ENCODE data around the gene ZNF718.
"Not testable (repeated sequence)": the region's sequence is repeated elsewhere in the genome, so short reads cannot be mapped to it uniquely, and the experiment has no call there.

ZNF718 gene

DNA sequence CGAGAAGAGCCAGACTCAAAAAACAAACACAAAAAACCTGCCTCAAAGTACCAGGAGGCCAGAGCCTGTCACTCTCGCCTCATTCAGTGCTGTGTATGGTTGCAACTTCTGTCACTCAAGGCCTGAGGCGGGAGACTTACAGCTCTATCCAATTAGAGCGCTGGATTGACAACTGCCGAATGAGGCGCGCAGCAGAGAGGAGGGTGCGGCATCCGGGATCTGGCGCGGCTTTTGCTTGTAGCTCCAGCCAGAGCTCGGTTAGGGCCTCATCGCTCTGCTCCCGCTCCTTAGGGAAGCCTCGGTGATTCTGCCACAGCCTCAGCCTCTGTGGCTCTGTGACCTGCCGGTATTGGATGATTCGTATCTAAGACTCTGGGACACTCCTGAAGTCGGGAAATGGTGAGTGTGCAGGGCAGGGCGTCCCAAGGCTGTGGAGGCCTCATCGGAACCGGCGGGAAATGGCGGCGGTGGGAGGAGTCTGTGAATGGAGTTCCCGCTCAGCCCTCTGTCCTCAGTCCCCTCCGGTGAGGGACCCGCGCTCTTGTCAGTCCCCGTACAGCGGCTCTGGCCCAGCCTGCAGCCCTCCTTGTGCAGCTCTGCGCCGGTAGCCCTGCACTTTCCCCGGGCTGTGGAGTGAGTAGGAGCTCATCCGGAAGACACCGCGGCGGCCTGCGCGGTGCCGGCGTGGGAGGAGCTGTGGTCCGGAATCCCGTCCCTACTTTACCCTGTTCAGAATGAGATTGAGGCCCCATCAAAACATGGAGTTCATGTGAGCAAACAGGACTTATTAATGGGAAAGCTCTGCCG lies at the start of gene ZNF718:
Gene ZNF718, plus strand, starts transcription at position 227 of the 807 bp plus-strand sequence. Its CDS starts 170 bp downstream, at position 397.
- H3K36me3 ChIP-seq: peaks cover 7% of the 10 kb centered on the region
- TF ChIP-seq, protein P1, sequence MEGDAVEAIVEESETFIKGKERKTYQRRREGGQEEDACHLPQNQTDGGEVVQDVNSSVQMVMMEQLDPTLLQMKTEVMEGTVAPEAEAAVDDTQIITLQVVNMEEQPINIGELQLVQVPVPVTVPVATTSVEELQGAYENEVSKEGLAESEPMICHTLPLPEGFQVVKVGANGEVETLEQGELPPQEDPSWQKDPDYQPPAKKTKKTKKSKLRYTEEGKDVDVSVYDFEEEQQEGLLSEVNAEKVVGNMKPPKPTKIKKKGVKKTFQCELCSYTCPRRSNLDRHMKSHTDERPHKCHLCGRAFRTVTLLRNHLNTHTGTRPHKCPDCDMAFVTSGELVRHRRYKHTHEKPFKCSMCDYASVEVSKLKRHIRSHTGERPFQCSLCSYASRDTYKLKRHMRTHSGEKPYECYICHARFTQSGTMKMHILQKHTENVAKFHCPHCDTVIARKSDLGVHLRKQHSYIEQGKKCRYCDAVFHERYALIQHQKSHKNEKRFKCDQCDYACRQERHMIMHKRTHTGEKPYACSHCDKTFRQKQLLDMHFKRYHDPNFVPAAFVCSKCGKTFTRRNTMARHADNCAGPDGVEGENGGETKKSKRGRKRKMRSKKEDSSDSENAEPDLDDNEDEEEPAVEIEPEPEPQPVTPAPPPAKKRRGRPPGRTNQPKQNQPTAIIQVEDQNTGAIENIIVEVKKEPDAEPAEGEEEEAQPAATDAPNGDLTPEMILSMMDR (IDR thresholded peaks at IDR 0.05): no peak
- H3K27me3 ChIP-seq: no peaks in the 10 kb centered on the region
- peak within 1 kb of the TSS; percentile 80 for H3K27ac ChIP-seq
- peak within 1 kb of the TSS; percentile 80 to 94 for H3K4me3 ChIP-seq (ENCODE audit: low read depth in 1 of 2, low read length in 1 of 2)
- H3K4me1 ChIP-seq (ENCODE audit: control insufficient read depth in 1 of 2, insufficient read depth in 1 of 2, low read depth in 1 of 2, low read length in 1 of 2): peaks cover 35 to 44% of the 10 kb centered on the region in 2 experiments
- H3K9me3 ChIP-seq: no peaks in the 10 kb centered on the region

DNA sequence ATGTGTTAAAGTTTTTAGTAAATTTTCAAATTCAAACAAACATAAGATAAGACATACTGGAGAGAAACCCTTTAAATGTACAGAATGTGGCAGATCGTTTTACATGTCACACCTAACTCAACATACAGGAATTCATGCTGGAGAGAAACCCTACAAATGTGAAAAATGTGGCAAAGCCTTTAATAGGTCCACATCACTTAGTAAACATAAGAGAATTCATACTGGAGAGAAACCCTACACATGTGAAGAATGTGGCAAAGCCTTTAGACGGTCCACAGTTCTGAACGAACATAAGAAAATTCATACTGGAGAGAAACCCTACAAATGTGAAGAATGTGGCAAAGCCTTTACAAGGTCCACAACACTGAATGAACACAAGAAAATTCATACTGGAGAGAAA lies 38.4 kb upstream of the ZNF718 start:
- H3K4me3 ChIP-seq (ENCODE audit: low read depth in 1 of 2, low read length in 1 of 2): no peak overlapping the region
- no peaks in the 10 kb centered on the region for H3K4me1 ChIP-seq (ENCODE audit: control insufficient read depth in 1 of 2, insufficient read depth in 1 of 2, low read depth in 1 of 2, low read length in 1 of 2)
- TF ChIP-seq, protein P1 (IDR thresholded peaks at IDR 0.05): no peak
- no peaks in the 10 kb centered on the region for H3K36me3 ChIP-seq
- peaks cover 69% of the 10 kb centered on the region for H3K9me3 ChIP-seq
- H3K27me3 ChIP-seq: no peaks in the 10 kb centered on the region
- H3K27ac ChIP-seq: no peak overlapping the region

DNA sequence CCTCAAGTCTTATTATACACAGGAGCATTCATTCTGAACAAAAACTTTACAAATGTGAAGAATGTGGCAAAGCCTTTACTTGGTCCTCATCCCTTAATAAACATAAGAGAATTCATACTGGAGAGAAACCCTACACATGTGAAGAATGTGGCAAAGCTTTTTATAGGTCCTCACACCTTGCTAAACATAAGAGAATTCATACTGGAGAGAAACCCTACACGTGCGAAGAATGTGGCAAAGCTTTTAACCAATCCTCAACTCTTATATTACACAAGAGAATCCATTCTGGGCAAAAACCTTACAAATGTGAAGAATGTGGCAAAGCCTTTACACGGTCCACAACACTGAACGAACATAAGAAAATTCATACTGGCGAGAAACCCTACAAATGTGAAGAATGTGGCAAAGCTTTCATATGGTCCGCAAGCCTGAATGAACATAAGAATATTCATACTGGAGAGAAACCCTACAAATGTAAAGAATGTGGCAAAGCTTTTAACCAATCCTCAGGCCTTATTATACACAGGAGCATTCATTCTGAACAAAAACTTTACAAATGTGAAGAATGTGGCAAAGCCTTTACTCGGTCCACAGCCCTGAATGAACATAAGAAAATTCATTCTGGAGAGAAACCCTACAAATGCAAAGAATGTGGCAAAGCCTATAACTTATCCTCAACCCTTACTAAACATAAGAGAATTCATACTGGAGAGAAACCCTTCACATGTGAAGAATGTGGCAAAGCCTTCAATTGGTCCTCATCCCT lies 37.6 kb upstream of the ZNF718 start:
- not testable (repeated sequence) for H3K4me1 ChIP-seq (ENCODE audit: control insufficient read depth in 1 of 2, insufficient read depth in 1 of 2, low read depth in 1 of 2, low read length in 1 of 2); H3K36me3 ChIP-seq; H3K4me3 ChIP-seq (ENCODE audit: low read depth in 1 of 2, low read length in 1 of 2); H3K27ac ChIP-seq; H3K27me3 ChIP-seq
- peaks cover 74% of the 10 kb centered on the region for H3K9me3 ChIP-seq

DNA sequence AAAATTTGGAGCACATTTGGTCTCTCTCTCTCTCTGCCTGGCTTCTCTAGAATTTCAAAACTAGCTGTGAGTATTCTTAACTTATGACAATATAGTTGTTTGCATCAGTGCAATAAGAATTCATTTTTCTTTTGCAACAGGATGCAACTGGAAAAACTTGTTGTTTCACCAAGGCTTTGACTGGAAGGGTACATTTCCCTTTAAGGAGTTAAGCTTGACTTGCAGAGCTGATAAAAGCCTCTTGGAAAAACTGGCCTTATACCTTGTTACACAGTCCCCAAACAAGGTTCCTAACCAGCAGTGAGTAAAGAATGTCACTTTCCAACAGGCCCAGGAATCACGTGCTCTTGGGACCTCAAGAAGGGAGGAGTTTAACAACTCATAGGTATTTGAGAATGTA lies 25.9 kb upstream of the ZNF718 start:
- H3K4me1 ChIP-seq (ENCODE audit: control insufficient read depth in 1 of 2, insufficient read depth in 1 of 2, low read depth in 1 of 2, low read length in 1 of 2): no peaks in the 10 kb centered on the region
- no peak overlapping the region for H3K27ac ChIP-seq
- no peaks in the 10 kb centered on the region for H3K36me3 ChIP-seq
- H3K9me3 ChIP-seq: peaks cover 36% of the 10 kb centered on the region
- TF ChIP-seq, protein P1 (IDR thresholded peaks at IDR 0.05): no peak
- no peak overlapping the region for H3K4me3 ChIP-seq (ENCODE audit: low read depth in 1 of 2, low read length in 1 of 2)
- no peaks in the 10 kb centered on the region for H3K27me3 ChIP-seq

DNA sequence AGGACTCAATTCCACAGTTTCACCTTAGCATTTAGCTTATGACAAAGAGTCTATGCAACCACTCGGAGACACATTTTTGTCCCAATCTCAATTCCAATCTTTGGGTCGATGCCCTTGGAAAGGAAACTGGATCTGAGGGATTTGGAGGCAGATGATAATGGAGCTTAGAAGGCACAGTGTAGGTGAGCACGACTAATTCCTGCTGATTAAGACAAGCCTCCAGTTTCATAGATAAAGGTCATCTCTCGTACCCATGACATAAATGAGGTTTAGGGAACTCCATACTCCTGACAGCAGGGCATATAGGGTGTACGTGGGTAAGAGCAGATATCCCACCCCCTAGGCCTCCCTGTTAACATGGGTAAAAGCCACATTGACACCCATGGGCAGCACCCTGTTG lies 24.4 kb upstream of the ZNF718 start:
- Histone ChIP-seq H3K27me3 (no peaks in the 10 kb centered on the region), H3K36me3 (no peaks in the 10 kb centered on the region), H3K4me1 (ENCODE audit: control insufficient read depth in 1 of 2, insufficient read depth in 1 of 2, low read depth in 1 of 2, low read length in 1 of 2) (no peaks in the 10 kb centered on the region), H3K4me3 (ENCODE audit: low read depth in 1 of 2, low read length in 1 of 2) (no peak overlapping the region), H3K27ac (no peak overlapping the region), H3K9me3 (peaks cover 27% of the 10 kb centered on the region)
- TF ChIP-seq, protein P1 (IDR thresholded peaks at IDR 0.05): no peak

DNA sequence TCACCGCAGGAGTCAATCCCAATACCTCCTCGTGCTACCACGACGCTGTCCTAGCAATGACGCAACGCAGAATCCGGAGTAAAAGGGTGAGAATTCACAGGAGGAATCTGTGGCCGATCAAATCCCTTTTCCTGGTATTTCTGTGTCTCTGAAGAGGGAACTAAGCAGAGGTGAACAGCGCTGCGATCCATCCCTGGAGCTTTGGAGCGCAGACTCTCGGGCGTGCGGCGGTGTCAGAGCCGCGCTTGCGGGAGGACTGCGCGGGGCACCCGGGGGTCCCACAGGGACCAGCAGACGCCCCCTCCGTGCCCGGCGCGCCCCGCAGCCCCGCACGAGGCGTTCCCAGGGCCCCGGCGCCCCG lies 17.2 kb upstream of the ZNF718 start:
- peaks cover 54% of the 10 kb centered on the region for H3K27me3 ChIP-seq
- H3K27ac ChIP-seq: no peak overlapping the region
- H3K36me3 ChIP-seq: no peaks in the 10 kb centered on the region
- H3K4me1 ChIP-seq (ENCODE audit: control insufficient read depth in 1 of 2, insufficient read depth in 1 of 2, low read depth in 1 of 2, low read length in 1 of 2): no peaks in the 10 kb centered on the region
- H3K4me3 ChIP-seq (ENCODE audit: low read depth in 1 of 2, low read length in 1 of 2): no peak overlapping the region
- peaks cover 30% of the 10 kb centered on the region for H3K9me3 ChIP-seq
- TF ChIP-seq, protein P1 (IDR thresholded peaks at IDR 0.05): no peak
